ENCODE results near the gene USP6NL.

USP6NL gene

GRCh38 chr10:11548065-11548767 is 63.2 kb downstream of the USP6NL start:
- DNase-seq, result no peak

DNA sequence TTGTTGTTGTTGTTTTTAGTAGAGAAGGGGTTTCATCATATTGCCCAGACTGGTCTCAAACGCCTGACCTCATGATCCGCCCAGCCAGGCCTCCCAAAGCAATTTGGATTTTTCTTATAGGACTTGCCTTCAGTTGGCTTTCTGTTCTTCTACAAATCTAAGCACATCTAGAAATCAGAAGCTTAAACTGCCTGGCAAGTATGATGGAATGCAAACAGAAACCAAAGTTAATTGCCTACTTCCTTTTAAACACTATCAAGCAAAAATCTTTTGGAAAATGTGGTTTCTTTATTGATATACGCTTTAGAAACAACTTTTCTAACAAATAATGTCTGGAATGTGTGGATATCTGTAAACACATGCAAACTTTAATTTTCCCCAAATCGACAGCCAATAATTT is 64.9 kb downstream of the USP6NL start:
- DNase-seq, result no peak

DNA sequence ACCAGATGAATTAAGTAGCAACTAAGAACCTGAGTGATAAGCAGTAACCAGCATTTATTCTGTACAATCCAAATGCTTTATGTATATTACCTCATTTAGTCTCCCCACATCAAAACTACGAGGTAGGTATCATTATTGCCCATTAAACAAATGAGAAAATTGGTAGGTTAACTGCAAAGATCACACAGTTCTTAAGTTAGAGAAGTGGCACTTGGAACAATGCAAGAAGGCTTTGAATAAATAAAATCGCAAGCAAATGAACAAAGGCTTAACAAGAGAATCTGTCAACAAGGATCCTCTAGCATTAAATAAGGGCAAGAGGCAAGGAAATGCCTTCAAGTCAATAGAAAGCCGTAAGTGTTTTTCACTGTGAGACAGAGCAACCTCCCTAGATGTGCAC is 70.2 kb downstream of the USP6NL start:
- DNase-seq, result no peak

- DNase-seq, result no peak
Measured at GRCh38 chr10:11539191-11539868, 72.1 kb downstream of the USP6NL start.

GRCh38 chr10:11538834-11539190 is 72.6 kb downstream of the USP6NL start:
- no peak for DNase-seq

DNA sequence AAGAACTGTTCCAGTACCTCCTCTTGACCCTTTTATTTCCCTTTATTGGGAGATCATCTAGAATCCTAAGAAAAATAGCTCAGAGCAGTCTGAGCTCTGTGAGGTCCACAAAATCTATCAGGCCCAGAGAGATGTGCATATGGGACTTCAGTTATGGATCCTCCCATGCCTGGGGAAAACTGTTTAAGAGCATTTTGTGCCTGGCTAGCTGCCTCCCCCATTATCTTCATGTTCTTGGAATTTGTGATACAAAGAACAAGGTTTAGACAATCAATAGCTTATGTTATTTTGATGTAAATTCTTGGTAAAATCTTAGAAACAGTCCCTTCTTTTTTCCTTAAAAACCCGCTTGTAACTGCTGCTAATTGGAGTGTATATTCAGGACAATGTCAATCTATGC is 75.2 kb downstream of the USP6NL start:
- DNase-seq, result no peak

DNA sequence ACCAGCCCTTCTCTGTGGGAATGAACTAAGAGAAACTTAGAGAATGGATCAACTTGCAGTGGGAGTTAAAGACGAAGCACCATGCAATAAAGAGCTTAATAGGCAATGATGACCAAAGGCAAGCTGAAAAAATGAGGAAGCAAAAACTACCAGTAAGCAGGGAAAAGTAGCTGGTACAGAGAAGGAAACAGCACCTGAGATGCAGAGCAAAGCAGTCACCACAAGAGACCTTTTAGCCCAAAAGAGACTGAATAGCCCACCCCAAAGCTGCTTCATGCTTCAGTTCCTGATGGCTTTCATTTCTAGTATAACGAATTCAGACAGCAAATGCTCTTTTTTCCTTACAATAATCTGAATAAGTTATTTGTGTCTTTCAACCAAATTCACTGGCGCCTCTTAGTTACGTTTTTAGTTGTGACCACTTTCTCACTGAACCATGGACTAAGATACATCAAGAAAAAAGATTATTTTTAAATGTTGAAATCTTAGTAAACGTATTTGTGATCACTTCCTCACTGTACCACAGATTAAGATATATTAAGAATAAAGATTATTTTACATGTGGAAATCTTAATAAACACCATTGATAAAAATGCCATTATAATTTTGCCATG is 76.0 kb downstream of the USP6NL start:
- DNase-seq, result no peak

DNA sequence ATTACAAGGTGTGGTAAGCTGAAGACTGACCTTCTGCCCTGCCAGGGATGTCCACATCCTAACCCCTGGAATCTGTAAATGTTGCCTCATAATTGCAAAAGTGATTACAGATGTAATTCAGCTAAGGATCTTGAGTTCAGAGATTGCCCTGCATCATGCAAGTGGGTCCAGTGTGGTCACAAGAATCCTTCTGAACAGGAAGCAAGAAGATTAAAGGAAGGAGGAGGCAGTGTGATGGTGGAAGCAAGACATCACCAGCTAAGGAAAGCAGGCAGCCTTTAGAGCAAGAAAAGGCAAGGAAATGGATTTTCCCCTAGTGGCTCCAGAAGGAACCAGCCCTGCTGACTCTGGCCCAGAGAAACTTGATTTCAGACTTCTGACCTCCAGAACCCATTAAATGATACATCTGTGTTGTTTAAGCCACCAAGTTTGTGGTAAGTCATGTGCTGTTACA is 78.1 kb downstream of the USP6NL start:
- DNase-seq, result no peak

GRCh38 chr10:11532306-11532705 is 79.1 kb downstream of the USP6NL start:
- peak; percentile 57 for DNase-seq

DNA sequence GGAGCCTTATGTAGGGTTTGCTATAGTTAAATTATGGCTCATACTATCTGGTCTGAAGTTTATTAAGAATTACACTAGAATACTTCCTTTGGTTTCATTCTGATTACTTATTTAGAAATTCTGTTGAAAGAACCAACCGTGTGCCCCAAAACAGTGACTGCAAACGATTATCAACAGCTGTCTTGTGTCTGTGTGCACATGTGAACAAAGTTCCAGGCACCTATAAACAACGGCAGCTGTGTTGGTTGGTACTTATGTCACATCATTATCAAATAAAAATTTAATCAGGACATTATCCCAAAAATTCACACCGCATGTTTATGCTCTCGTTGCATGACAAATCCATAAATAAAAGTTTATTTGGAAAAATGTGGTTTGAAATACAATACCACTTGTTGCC is 80.6 kb downstream of the USP6NL start:
- DNase-seq, result no peak

GRCh38 chr10:11529276-11529903 is 82.1 kb downstream of the USP6NL start:
- no peak for DNase-seq

DNA sequence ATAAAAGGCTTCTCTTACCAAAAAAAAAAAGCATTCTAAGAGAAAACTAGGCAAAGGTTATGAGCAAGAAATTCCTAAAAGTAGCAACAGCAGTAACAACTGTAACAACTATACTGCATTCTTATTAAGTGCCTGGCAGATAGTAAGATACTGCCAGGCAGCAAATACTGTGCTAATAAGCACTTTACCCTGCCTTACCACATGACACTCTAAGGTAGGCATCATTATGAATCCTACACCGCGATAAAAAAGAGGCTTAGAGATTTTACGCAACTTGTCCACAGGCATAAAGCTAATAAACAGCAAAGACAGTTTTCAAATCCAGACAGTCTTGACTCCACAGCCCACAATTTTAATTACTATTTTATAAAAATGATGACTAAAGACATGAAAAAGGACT is 83.2 kb downstream of the USP6NL start:
- no peak for DNase-seq

- no peak for DNase-seq
Measured at GRCh38 chr10:11527691-11528255, 83.7 kb downstream of the USP6NL start.

DNA sequence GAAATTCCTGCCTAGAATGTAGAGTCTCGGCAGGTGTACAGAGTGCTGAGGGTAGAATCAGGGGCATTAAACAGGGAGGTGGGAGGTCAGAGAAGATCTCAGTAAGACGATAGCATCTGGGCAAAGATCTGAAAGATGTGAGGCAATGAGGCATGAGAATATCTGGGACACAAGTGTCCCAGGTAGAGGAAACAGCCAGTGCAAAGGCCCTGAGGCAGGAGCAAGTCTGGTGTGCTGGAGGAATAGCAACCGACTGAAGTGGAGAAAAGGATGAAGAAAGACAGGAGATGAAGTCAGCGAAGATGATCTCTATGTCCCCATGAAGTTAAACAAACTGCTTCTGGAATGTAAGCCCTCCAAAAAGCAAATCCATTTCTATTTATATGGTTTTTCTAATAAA is 84.4 kb downstream of the USP6NL start:
- DNase-seq, result no peak

GRCh38 chr10:11525503-11525902 is 85.9 kb downstream of the USP6NL start:
- DNase-seq, result no peak

DNA sequence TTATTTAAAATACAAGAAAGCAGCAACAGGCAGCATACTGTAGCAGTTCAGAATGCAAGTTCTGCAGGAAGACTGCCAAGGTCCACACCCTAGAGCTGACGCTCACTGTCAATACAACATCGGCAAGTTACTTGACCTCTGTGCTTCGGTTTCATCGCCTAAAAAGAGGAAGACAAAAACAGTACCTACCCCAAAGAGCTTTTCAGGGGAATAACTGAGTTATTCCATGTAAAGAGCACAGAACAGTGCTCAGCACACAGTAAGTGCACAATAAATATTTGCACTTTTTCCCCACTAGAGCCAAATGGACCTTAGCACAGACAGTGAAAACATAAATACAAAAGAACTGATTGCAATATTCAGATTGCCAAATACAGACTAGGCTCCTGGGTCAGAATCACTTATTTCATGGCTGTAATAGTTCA is 88.6 kb downstream of the USP6NL start:
- no peak for DNase-seq

DNA sequence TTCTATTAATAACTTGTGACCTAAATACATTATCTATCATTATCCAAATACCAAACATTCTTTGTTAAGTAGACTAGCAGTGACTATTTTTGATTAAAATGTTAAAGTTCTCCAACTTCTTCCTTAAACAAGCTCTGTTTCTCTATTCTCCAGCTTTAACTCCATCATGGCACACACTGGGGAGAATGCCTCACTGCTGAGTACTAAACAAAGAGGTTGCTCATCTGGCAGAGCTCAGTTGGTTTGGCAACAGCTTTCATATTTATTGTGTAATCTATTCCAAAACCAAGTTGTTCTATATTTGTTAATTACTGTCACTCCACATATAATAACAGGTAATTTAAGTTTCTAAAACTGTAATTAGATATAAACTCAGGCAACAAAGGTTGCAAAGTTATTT is 89.6 kb downstream of the USP6NL start:
- no peak for DNase-seq

GRCh38 chr10:11520892-11521291 is 90.6 kb downstream of the USP6NL start:
- no peak for DNase-seq

DNA sequence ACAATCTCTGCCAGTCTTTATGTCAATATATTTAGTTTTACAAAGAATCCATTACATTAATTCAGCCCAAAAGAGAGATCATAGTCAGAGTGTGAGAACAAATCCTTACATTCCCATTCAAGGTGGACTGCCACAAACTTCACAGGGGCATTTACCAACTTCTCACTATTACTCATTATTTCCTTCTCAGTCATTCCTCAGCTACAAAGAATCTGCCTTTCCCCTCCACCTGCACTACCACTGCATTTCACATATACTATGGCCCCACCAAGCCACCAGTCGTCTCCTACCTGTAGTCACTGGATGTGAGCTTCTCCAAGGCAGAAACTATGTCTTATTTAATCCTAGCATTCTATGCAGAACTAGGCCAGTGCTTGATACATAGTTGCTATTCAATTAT is 94.3 kb downstream of the USP6NL start:
- no peak for DNase-seq

DNA sequence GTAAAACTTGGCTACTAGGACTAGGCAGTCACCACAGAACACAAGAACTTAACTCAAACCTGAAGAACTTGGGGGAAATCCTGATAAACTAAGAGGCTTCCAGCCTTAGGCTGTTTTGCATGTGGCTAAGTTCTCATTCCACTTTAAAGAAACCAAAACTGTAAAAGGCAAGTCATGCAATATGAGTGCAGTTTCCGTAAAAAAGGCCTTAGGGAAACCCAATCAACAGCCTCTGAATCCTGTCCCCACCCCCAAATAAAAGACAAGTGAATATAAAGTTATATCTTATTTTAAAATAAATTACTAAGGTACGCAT is 95.1 kb downstream of the USP6NL start:
- DNase-seq, result no peak

DNA sequence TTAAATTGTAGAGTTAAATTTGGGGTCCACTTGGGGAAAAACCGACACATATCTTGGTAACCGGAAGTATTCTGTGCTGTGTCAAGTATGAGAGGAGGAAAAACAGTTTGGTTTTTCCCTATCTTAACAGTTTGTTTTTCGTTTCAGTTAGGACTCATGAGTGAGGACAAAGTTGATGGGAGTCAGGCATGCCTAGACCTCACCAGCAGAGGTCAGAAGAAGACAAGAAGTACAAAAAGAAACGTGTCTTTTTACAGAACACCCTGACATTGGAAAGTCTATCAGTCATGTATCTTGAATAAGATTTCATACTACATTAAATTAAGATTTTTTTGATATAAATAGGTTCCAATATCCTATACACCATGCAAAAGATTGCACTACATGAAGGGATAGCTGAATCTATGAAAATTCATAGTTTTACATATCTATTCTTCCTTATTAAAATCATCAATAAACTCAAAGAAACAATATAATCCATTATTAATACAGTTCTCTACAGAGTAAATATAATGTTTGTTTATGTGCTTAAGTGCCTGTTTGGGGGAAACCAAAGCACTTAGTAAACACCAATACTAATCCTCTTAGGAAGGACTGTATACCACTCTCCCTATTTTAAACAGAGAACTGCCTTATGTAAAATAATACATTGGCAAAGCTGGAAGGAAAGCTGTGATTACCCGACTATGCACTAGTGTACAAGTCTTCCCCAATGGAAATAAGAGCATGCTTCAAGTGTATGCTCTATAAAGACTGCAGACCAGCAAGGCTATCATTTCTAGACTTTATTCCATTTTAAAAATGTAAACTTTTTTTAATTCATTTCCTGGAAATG is 95.6 kb downstream of the USP6NL start:
- DNase-seq, result peak; percentile 80

- DNase-seq, result no peak
Measured at GRCh38 chr10:11513727-11514126, 97.7 kb downstream of the USP6NL start.

- no peak for DNase-seq
Measured at GRCh38 chr10:11512596-11512995, 98.9 kb downstream of the USP6NL start.

Data from eye (tissue), 1 donor.